Measurements from ENCODE around the gene CDYL. TPM values are rescaled to one million over a fixed set of nuclear protein-coding genes. Genes with fewer than 3 reads are reported as not detected.

CDYL gene
- total RNA-seq, 4 donors from 2014 or later, result 41.9 to 52.3 (median 45.7) TPM

- Histone ChIP-seq H3K36me3 (no peaks in the 10 kb centered on the region), H3K4me3 (no peak overlapping the region), H3K9me3 (peaks cover 0 to 3% (median 1%) of the 10 kb centered on the region in 4 donors), H3K4me1 (peaks cover 0 to 60% (median 43%) of the 10 kb centered on the region in 4 donors), H3K27ac (replicated peaks in 1 of 4) (no peak overlapping the region), H3K27me3 (no peaks in the 10 kb centered on the region)
- WGBS, result 28% methylated on average over 2 of the region's 2 CpGs
- no peak for DNase-seq (ENCODE audit: extremely low spot score)
- TF ChIP-seq EP300 (IDR thresholded peaks at IDR 0.05) (no peak), POLR2AphosphoS5 (IDR thresholded peaks at IDR 0.05) (no peak), CTCF (IDR thresholded peaks at IDR 0.05) (no peak), POLR2A (IDR thresholded peaks at IDR 0.05; ENCODE audit: low read depth) (no peak)
- intact Hi-C loops (cut with DNase I), result no loop called here
Observed at GRCh38 chr6:4872841-4873240, 96.6 kb downstream of the CDYL start.

- Histone ChIP-seq H3K9me3 (no peaks in the 10 kb centered on the region), H3K4me1 (peaks cover 0 to 60% (median 43%) of the 10 kb centered on the region in 4 donors), H3K27me3 (no peaks in the 10 kb centered on the region), H3K27ac (replicated peaks in 1 of 4) (no peak overlapping the region), H3K36me3 (no peaks in the 10 kb centered on the region), H3K4me3 (no peak overlapping the region)
- DNase-seq (ENCODE audit: extremely low spot score), result peak; percentile 34
- TF ChIP-seq POLR2AphosphoS5 (IDR thresholded peaks at IDR 0.05), result no peak
- TF ChIP-seq EP300 (IDR thresholded peaks at IDR 0.05), result no peak
- TF ChIP-seq CTCF (IDR thresholded peaks at IDR 0.05), result no peak
- no peak for TF ChIP-seq POLR2A (IDR thresholded peaks at IDR 0.05; ENCODE audit: low read depth)
- intact Hi-C loops (cut with DNase I), result no loop called here
- 79% methylated on average over 6 of the region's 6 CpGs for WGBS
Observed at GRCh38 chr6:4873928-4874327, 97.7 kb downstream of the CDYL start.

- TF ChIP-seq POLR2AphosphoS5 (IDR thresholded peaks at IDR 0.05) (no peak), POLR2A (IDR thresholded peaks at IDR 0.05; ENCODE audit: low read depth) (no peak), EP300 (IDR thresholded peaks at IDR 0.05) (no peak), CTCF (IDR thresholded peaks at IDR 0.05) (no peak)
- intact Hi-C loops (cut with DNase I), result no loop called here
- DNase-seq (ENCODE audit: extremely low spot score), result no peak
- 96% methylated on average over 6 of the region's 6 CpGs for WGBS
- Histone ChIP-seq H3K4me3 (no peak overlapping the region), H3K9me3 (no peaks in the 10 kb centered on the region), H3K27ac (replicated peaks in 1 of 4) (no peak overlapping the region), H3K27me3 (no peaks in the 10 kb centered on the region), H3K4me1 (peaks cover 2 to 50% (median 26%) of the 10 kb centered on the region in 4 donors), H3K36me3 (no peaks in the 10 kb centered on the region)
Observed at GRCh38 chr6:4879741-4880275, 103.6 kb downstream of the CDYL start.

GRCh38 chr6:4880363-4880762 is 104.2 kb downstream of the CDYL start:
- intact Hi-C loops (cut with DNase I), result no loop called here
- H3K27ac ChIP-seq (replicated peaks in 1 of 4), result no peak overlapping the region
- peaks cover 2 to 46% (median 23%) of the 10 kb centered on the region in 4 donors for H3K4me1 ChIP-seq
- H3K27me3 ChIP-seq, result no peaks in the 10 kb centered on the region
- no peak overlapping the region for H3K4me3 ChIP-seq
- TF ChIP-seq POLR2A (IDR thresholded peaks at IDR 0.05; ENCODE audit: low read depth) (no peak), POLR2AphosphoS5 (IDR thresholded peaks at IDR 0.05) (no peak), EP300 (IDR thresholded peaks at IDR 0.05) (no peak), CTCF (IDR thresholded peaks at IDR 0.05) (no peak)
- H3K36me3 ChIP-seq, result no peaks in the 10 kb centered on the region
- no peak for DNase-seq (ENCODE audit: extremely low spot score)
- 91% methylated on average over 3 of the region's 3 CpGs for WGBS
- H3K9me3 ChIP-seq, result no peaks in the 10 kb centered on the region

GRCh38 chr6:4883298-4883697 is 107.1 kb downstream of the CDYL start:
- no peak overlapping the region for H3K27ac ChIP-seq (replicated peaks in 1 of 4)
- peaks cover 2 to 24% (median 5%) of the 10 kb centered on the region in 4 donors for H3K4me1 ChIP-seq
- no peak overlapping the region for H3K4me3 ChIP-seq
- H3K36me3 ChIP-seq, result no peaks in the 10 kb centered on the region
- TF ChIP-seq CTCF (IDR thresholded peaks at IDR 0.05) (no peak), POLR2AphosphoS5 (IDR thresholded peaks at IDR 0.05) (no peak), POLR2A (IDR thresholded peaks at IDR 0.05; ENCODE audit: low read depth) (no peak), EP300 (IDR thresholded peaks at IDR 0.05) (no peak)
- intact Hi-C loops (cut with DNase I), result no loop called here
- no peaks in the 10 kb centered on the region for H3K9me3 ChIP-seq
- no CpG with 5 or more reads among the region's 3 CpGs for WGBS
- no peaks in the 10 kb centered on the region for H3K27me3 ChIP-seq
- no peak for DNase-seq (ENCODE audit: extremely low spot score)
